HG02763 (cell line): ENCODE results near the gene RNASEH2B.

Source experiments
- ATAC-seq: cut with Tn5 transposase; IDR thresholded peaks from one replicate; pipeline ENCODE4 v1.9.1; 2021; ENCODE audit warnings: mild to moderate bottlenecking, moderate library complexity; ENCODE audit not compliant: unreplicated experiment

Gene RNASEH2B

GRCh38 chr13:50991579-50992521 is 82.3 kb downstream of the RNASEH2B start:
- ATAC-seq: peak; percentile 88

- ATAC-seq: no peak
Observed at GRCh38 chr13:50993371-50993770, 83.8 kb downstream of the RNASEH2B start.

GRCh38 chr13:50993934-50994333 is 84.3 kb downstream of the RNASEH2B start:
- no peak for ATAC-seq

- ATAC-seq: no peak
Observed at GRCh38 chr13:50994651-50995050, 85.1 kb downstream of the RNASEH2B start.

- no peak for ATAC-seq
Observed at GRCh38 chr13:50995854-50996253, 86.3 kb downstream of the RNASEH2B start.

GRCh38 chr13:50998326-50998725 is 88.7 kb downstream of the RNASEH2B start:
- no peak for ATAC-seq

GRCh38 chr13:50999641-51000040 is 90.0 kb downstream of the RNASEH2B start:
- ATAC-seq: no peak

GRCh38 chr13:51000061-51000460 is 90.5 kb downstream of the RNASEH2B start:
- ATAC-seq: no peak

GRCh38 chr13:51000571-51001260 is 91.1 kb downstream of the RNASEH2B start:
- no peak for ATAC-seq

- ATAC-seq: no peak
Observed at GRCh38 chr13:51001335-51001734, 91.7 kb downstream of the RNASEH2B start.

- ATAC-seq: no peak
Observed at GRCh38 chr13:51002736-51003135, 93.1 kb downstream of the RNASEH2B start.

GRCh38 chr13:51003642-51004041 is 94.1 kb downstream of the RNASEH2B start:
- no peak for ATAC-seq

- no peak for ATAC-seq
Observed at GRCh38 chr13:51004111-51004865, 94.7 kb downstream of the RNASEH2B start.

GRCh38 chr13:51004918-51005460 is 95.4 kb downstream of the RNASEH2B start:
- no peak for ATAC-seq

GRCh38 chr13:51005566-51005965 is 96.0 kb downstream of the RNASEH2B start:
- no peak for ATAC-seq
